H9 (cell line): ENCODE data around the gene CXCL8. TPM values are rescaled to one million over a fixed set of nuclear protein-coding genes. Genes with fewer than 3 reads are reported as not detected.

Experiments used
- DNase-seq: peaks from one replicate; pipeline ENCODE4 v3.0.0-alpha.2; 2017
- H2AFZ ChIP-seq: one replicate; pipeline ENCODE4 v1.6.1; 2013; ENCODE audit warnings: mild to moderate bottlenecking, low read length, control low read depth, moderate library complexity
- H2AK5ac ChIP-seq: 2 replicates; pipeline ENCODE4 v1.6.1; 2013; ENCODE audit warnings: low read length, control low read depth, mixed read lengths; ENCODE audit not compliant: insufficient read length
- H2BK120ac ChIP-seq: one replicate; pipeline ENCODE4 v1.6.1; 2013; ENCODE audit warnings: low read depth, mild to moderate bottlenecking, low read length, control low read depth, inconsistent platforms; ENCODE audit not compliant: poor library complexity, severe bottlenecking
- H2BK12ac ChIP-seq: 2 replicates; pipeline ENCODE4 v1.6.1; 2013; ENCODE audit warnings: low read length, control low read depth, mixed read lengths, low read depth; ENCODE audit not compliant: insufficient read length
- H2BK15ac ChIP-seq: 2 replicates; pipeline ENCODE4 v1.6.1; 2013; ENCODE audit warnings: low read depth, low read length, control low read depth
- H2BK20ac ChIP-seq: one replicate; pipeline ENCODE4 v1.6.1; 2013; ENCODE audit warnings: low read depth, mild to moderate bottlenecking, low read length, control low read depth, inconsistent platforms; ENCODE audit not compliant: poor library complexity, severe bottlenecking
- H2BK5ac ChIP-seq: 2 replicates; pipeline ENCODE4 v1.6.1; 2013; ENCODE audit warnings: low read length, control low read depth, mixed read lengths; ENCODE audit not compliant: insufficient read length
- H3K14ac ChIP-seq: 2 replicates; pipeline ENCODE4 v1.6.1; 2013; ENCODE audit warnings: low read length, control low read depth; ENCODE audit not compliant: insufficient read depth
- H3K18ac ChIP-seq: 2 replicates; pipeline ENCODE4 v1.6.1; 2013; ENCODE audit warnings: low read depth, mild to moderate bottlenecking, mixed read lengths, low read length, control low read depth; ENCODE audit not compliant: insufficient read length
- H3K23ac ChIP-seq: 2 replicates; pipeline ENCODE4 v1.6.1; 2013; ENCODE audit warnings: low read length, control low read depth, mixed read lengths, low read depth; ENCODE audit not compliant: insufficient read length
- H3K23me2 ChIP-seq: 2 replicates; pipeline ENCODE4 v1.6.1; 2013; ENCODE audit warnings: low read depth, mild to moderate bottlenecking, mixed read lengths, low read length, control low read depth; ENCODE audit not compliant: insufficient read length, poor library complexity, severe bottlenecking
- H3K27ac ChIP-seq: 2 replicates; pipeline ENCODE4 v1.5.1; 2013; ENCODE audit warnings: low read length, control low read depth, mixed read lengths, low read depth; ENCODE audit not compliant: insufficient read length
- H3K27me3 ChIP-seq: 2 replicates; pipeline ENCODE4 v1.6.1; 2013; ENCODE audit warnings: low read length, control low read depth, inconsistent platforms; ENCODE audit not compliant: insufficient read depth
- H3K4ac ChIP-seq: 2 replicates; pipeline ENCODE4 v1.6.1; 2013; ENCODE audit warnings: low read depth, mild to moderate bottlenecking, control low read depth, inconsistent platforms, low read length, moderate library complexity
- H3K4me1 ChIP-seq: 2 replicates; pipeline ENCODE4 v1.6.1; 2013; ENCODE audit warnings: low read length, control low read depth, inconsistent platforms; ENCODE audit not compliant: insufficient read depth
- H3K4me2 ChIP-seq: 2 replicates; pipeline ENCODE4 v1.6.1; 2013; ENCODE audit warnings: low read length, control low read depth, mixed read lengths; ENCODE audit not compliant: insufficient read length, insufficient read depth
- H3K56ac ChIP-seq: 2 replicates; pipeline ENCODE4 v1.6.1; 2013; ENCODE audit warnings: low read depth, mild to moderate bottlenecking, mixed read lengths, low read length, control low read depth; ENCODE audit not compliant: insufficient read length
- H3K79me1 ChIP-seq: 2 replicates; pipeline ENCODE4 v1.6.1; 2013; ENCODE audit warnings: low read depth, mild to moderate bottlenecking, moderate library complexity, low read length, control low read depth, inconsistent platforms; ENCODE audit not compliant: insufficient read depth, poor library complexity, severe bottlenecking
- H3K79me2 ChIP-seq: 2 replicates; pipeline ENCODE4 v1.6.1; 2013; ENCODE audit warnings: low read length, control low read depth, inconsistent platforms; ENCODE audit not compliant: insufficient read depth
- H3K9ac ChIP-seq: 2 replicates; pipeline ENCODE4 v1.6.1; 2013; ENCODE audit warnings: low read length, control low read depth, mixed read lengths; ENCODE audit not compliant: insufficient read length; ENCODE audit errors: extremely low read depth
- H3K9me3 ChIP-seq: one replicate; pipeline ENCODE4 v1.6.1; 2013; ENCODE audit warnings: low read depth, low read length, inconsistent platforms; ENCODE audit not compliant: control insufficient read depth
- H3T11ph ChIP-seq: one replicate; pipeline ENCODE4 v1.6.1; 2013; ENCODE audit warnings: mild to moderate bottlenecking, low read length, control low read depth, inconsistent platforms
- H4K20me1 ChIP-seq: one replicate; pipeline ENCODE4 v1.6.1; 2013; ENCODE audit not compliant: control insufficient read depth, insufficient read length, insufficient read depth
- H4K5ac ChIP-seq: 2 replicates; pipeline ENCODE4 v1.6.1; 2013; ENCODE audit warnings: low read depth, mild to moderate bottlenecking, mixed read lengths, low read length, control low read depth; ENCODE audit not compliant: insufficient read length
- H4K8ac ChIP-seq: replicated peaks from 2 replicates; pipeline ENCODE4 v1.6.1; 2013; ENCODE audit warnings: low read length, control low read depth, mixed read lengths, low read depth; ENCODE audit not compliant: insufficient read length
- H4K91ac ChIP-seq: 2 replicates; pipeline ENCODE4 v1.6.1; 2013; ENCODE audit warnings: low read depth, mild to moderate bottlenecking, moderate library complexity, mixed read lengths, low read length, control low read depth; ENCODE audit not compliant: insufficient read length
- H3K27ac Mint-ChIP-seq, 3 experiments: 2 replicates in 2 of 3; 3 replicates in 1 of 3; pipeline ENCODE4 v1.8.0; 2020 to 2021; ENCODE audit warnings: mixed read lengths in 3 of 3, mild to moderate bottlenecking in 1 of 3, moderate library complexity in 1 of 3
- H3K27me3 Mint-ChIP-seq: 2 replicates; pipeline ENCODE4 v1.8.0; 2021; ENCODE audit warnings: low read depth, mild to moderate bottlenecking, moderate library complexity, mixed read lengths
- H3K36me3 Mint-ChIP-seq, 3 experiments: 2 replicates in 2 of 3; 3 replicates in 1 of 3; pipeline ENCODE4 v1.8.0; 2020 to 2021; ENCODE audit warnings: low read depth in 3 of 3, mixed read lengths in 3 of 3; ENCODE audit not compliant: insufficient read depth in 1 of 3
- H3K4me1 Mint-ChIP-seq, 2 experiments: 2 replicates each; pipeline ENCODE4 v1.8.0; 2020; ENCODE audit warnings: mixed read lengths in 2 of 2
- H3K4me3 Mint-ChIP-seq, 2 experiments: 2 replicates in 1 of 2; 3 replicates in 1 of 2; pipeline ENCODE4 v1.8.0; 2020 to 2021; ENCODE audit warnings: mild to moderate bottlenecking in 2 of 2, mixed read lengths in 2 of 2, moderate library complexity in 1 of 2
- H3K9me3 Mint-ChIP-seq, 2 experiments: 2 replicates in 1 of 2; 3 replicates in 1 of 2; pipeline ENCODE4 v1.8.0; 2020; ENCODE audit warnings: mild to moderate bottlenecking in 2 of 2, mixed read lengths in 2 of 2, moderate library complexity in 1 of 2
- WGBS: extraction: QIAGEN DNeasy Blood & Tissue Kit; methylation state at CpG from one replicate; pipeline ENCODE4 v1.1.7; 2013; ENCODE audit warnings: missing lambda C conversion rate, low lambda C conversion rate, mixed read lengths; ENCODE audit not compliant: insufficient read length; ENCODE audit errors: extremely low coverage; 5-methylcytosine and 5-hydroxymethylcytosine counted together
- total RNA-seq: library from RNA; stranded (reverse); gene quantifications from 2 replicates; pipeline ENCODE4 v1.2.1, GENCODE V29; 2021
- TF ChIP-seq, protein P1 (sequence below): fragments of 200-600 bp; sonication (generic); conservative IDR thresholded peaks from 3 replicates; pipeline ENCODE4 v1.8.0; 2021; ENCODE audit warnings: antibody characterized with exemption, mild to moderate bottlenecking

CXCL8 gene
- total RNA-seq, 1 experiment from 2014 or later: not detected

DNA sequence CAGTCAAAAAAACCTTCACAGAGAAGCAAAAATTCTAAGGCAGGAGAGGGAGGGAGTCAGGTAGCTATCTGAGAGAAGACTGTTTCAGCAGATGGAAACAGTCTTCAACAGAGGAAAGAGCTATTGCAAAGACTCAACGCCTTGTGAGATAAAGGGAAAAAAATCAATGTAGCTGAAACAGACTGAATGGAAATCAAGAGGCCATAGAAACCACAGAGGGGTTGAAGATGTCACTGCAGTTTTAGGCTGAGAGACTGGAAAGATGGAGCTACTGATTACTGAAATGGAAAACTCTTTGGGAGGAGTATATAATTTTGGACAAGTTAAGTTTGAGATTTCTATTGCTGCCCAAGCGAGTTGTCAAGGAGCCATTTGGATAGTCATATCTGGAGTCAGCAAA lies 28.4 kb upstream of the CXCL8 start:
- Histone ChIP-seq H4K20me1 (no peaks in the 10 kb centered on the region), H3K27ac (no peak overlapping the region), H3K79me1 (no peaks in the 10 kb centered on the region), H4K8ac (no peak overlapping the region), H3K23me2 (no peaks in the 10 kb centered on the region), H4K5ac (no peak overlapping the region), H3K27me3 (no peaks in the 10 kb centered on the region), H2BK15ac (no peak overlapping the region), H3K9ac (no peak overlapping the region), H2BK12ac (no peak overlapping the region), H3K4ac (no peak overlapping the region), H3K18ac (no peak overlapping the region), H3K9me3 (no peaks in the 10 kb centered on the region), H2BK5ac (no peak overlapping the region), H2BK120ac (no peak overlapping the region), H3T11ph (no peak overlapping the region), H3K79me2 (no peaks in the 10 kb centered on the region), H3K4me2 (no peak overlapping the region), H4K91ac (no peak overlapping the region), H3K4me1 (0 out of 2 replicates have a peak, but pooled peaks cover 2% of the 10 kb centered on the region), H3K14ac (no peak overlapping the region), H3K23ac (no peak overlapping the region), H2AK5ac (no peak overlapping the region), H3K56ac (no peak overlapping the region), H2BK20ac (no peak overlapping the region), H2AFZ (no peak overlapping the region)
- Mint-ChIP-seq H3K9me3 (no peaks in the 10 kb centered on the region), H3K27me3 (no peaks in the 10 kb centered on the region), H3K36me3 (no peaks in the 10 kb centered on the region), H3K4me3 (no peak overlapping the region), H3K4me1 (peaks cover 0 to 4% of the 10 kb centered on the region in 2 experiments; a peak in 2 of 4 replicates), H3K27ac (no peak overlapping the region)
- TF ChIP-seq, protein P1, sequence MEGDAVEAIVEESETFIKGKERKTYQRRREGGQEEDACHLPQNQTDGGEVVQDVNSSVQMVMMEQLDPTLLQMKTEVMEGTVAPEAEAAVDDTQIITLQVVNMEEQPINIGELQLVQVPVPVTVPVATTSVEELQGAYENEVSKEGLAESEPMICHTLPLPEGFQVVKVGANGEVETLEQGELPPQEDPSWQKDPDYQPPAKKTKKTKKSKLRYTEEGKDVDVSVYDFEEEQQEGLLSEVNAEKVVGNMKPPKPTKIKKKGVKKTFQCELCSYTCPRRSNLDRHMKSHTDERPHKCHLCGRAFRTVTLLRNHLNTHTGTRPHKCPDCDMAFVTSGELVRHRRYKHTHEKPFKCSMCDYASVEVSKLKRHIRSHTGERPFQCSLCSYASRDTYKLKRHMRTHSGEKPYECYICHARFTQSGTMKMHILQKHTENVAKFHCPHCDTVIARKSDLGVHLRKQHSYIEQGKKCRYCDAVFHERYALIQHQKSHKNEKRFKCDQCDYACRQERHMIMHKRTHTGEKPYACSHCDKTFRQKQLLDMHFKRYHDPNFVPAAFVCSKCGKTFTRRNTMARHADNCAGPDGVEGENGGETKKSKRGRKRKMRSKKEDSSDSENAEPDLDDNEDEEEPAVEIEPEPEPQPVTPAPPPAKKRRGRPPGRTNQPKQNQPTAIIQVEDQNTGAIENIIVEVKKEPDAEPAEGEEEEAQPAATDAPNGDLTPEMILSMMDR: no peak
- DNase-seq: no peak
- no CpG with 5 or more reads among the region's 2 CpGs for WGBS
